GM18870 (cell line): ENCODE measurements around the gene POTEG.
"Not testable (repeated sequence)": the region's sequence is repeated elsewhere in the genome, so short reads cannot be mapped to it uniquely, and the experiment has no call there.

Experiments
- ATAC-seq: cut with Tn5 transposase; IDR thresholded peaks from one replicate; pipeline ENCODE4 v1.9.1; 2021; ENCODE audit warnings: moderate library complexity; ENCODE audit not compliant: unreplicated experiment

POTEG gene

GRCh38 chr14:19434241-19434640 is at the start of gene POTEG:
Gene POTEG (minus strand): TSS chr14:19434341. CDS start chr14:19434289, 52 bp downstream.
- not testable (repeated sequence) for ATAC-seq

DNA sequence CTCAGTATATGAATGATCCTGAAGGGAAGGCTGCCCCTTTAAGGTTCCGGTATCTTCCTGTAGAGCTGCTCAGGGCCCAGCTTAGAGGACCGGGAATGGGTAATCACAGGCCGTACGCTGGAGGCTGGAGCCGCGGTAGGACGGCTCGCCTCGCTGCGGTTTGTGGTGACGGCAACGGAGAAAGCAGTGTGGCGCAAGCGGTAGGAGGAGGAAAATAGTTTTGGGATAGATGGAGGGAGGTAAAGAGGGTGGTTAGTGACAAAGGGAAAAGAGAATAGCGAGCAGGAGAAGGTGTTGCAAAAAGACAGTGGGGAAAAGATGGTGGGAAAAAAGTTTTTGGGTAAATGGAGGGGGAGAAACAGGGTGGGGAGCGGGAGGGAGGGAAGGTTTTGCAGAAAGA is 48.0 kb upstream of the POTEG start:
- ATAC-seq: not testable (repeated sequence)

DNA sequence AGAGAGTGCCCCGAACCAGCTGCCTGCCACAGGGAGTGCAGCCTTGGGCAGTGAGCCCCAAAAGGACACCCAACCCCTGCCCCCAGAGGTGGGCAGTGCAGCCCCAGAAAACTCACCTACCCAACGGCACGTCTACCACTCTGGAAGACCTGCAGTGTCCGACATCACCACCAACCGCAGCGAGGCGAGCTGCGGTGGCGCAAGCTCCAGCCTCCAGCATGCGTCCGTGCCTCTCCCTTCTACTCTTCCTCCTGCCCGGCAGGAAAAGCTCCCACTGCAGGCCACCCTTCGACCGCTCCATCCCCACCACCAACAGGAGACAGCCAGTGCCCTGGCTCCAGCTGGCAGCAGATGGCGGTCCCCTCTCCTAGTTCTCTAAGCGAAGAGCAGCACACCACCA is 47.3 kb upstream of the POTEG start:
- not testable (repeated sequence) for ATAC-seq

GRCh38 chr14:19480491-19480890 is 46.4 kb upstream of the POTEG start:
- ATAC-seq: not testable (repeated sequence)

DNA sequence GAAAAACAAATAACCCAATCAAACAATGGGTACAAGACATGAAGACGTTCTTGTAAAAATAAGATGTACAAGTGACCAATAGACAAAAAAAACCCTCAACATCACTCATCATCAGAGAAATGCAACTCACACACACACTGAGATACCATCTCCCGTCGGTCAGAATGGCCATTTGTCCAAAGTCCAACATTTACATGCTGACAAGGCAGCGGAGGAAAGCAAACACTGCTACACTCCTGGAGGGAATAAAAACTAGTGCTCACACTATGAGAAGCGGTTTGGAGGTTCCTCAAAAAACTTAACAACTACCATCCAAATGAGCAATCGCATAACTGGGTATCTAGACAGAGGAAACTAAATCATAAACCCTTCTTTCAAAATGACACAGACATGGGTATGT is 11.6 kb upstream of the POTEG start:
- not testable (repeated sequence) for ATAC-seq

GRCh38 chr14:19439826-19440225 is 5.7 kb upstream of the POTEG start:
- ATAC-seq: not testable (repeated sequence)

DNA sequence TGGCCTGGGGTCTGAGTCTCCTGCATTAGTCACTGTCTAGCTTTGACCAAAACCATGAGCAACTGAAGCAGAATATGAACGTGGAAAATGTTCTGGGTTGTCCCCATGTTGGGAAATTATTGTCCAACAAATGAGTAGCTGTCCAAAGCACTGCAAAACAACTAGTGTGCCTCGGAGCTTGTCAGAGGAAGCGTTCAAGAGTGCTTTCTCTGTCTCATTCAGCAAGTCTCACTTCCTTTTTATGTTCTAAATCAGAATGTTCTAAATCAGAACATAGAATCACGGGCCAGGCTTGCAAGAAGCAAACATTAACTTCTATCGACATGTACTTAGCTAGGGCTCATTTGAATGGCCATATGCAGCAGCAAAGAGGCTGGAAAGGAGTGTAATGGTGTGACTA is 5.1 kb upstream of the POTEG start:
- not testable (repeated sequence) for ATAC-seq

DNA sequence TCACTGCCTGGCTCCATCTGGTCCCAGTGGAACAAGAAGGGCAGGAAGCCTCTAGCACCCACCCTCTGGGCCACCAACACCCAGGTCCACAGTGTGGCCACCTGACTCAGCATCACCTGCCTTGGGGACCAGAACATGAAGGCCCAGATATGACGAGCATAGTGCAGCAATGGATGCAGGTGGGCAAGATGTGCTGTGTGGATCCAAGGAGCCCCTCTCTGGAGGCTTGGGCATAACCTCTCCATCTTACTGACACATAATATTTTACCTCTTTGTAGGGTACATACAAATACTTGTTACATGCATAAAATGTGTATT is 2.9 kb upstream of the POTEG start:
- not testable (repeated sequence) for ATAC-seq

DNA sequence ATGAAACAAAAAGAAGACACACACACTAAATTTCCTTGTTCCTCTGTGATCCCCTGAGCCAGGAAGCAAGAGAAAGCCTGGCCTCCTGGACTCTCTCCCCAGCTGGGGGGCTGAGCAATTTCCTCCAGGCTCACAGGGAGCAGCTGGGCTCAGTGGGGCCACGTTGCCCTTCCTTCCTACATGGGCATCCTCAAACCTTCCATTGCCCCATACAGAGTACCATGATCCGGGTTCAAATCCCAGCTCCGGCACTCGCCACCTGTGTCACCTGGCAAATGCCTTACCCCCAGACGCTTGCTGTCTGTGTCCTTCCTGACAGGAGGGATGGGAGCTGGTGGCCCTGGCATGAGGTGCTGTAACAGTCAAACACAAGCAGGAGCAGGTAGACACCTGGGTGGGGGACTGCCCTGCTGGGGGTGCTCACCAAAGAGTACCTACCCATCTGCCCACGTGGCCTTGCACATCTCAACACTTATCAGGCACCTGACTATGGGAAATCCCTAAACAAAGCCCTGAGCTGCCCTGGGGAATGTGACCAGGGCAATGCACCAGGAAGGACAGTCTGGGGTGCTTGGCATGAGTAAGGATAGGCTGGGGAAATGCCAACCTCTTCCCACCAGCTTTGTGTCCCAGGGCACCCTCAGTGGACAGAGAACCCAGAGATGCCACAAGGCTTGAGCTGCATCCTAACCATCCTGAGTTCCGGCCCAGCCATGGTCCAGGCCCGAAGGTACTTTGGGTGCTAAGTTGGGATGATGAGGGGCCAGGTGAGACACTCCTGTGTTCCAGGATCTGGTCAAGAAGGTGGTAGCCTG is 2.4 kb upstream of the POTEG start:
- ATAC-seq: not testable (repeated sequence)

DNA sequence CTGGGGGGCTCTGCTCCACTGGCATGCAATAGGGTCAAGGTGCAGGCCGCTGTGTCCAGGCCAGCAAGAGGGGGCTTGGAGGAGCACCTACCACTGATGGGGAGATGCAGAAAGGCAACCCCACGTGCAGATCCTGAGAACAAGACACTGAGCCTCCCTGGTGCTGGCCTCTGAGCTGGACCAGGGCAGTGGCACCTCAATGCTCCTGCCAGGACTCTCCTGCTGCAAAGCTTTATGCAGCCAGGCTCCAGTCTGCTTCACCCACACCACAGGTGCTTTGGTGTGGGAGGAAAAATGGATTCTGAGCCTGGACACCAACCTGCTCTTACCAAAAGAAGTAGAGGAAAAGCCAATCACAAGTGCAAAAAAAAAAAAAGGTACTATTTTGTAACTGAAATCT is 1.7 kb upstream of the POTEG start:
- not testable (repeated sequence) for ATAC-seq

DNA sequence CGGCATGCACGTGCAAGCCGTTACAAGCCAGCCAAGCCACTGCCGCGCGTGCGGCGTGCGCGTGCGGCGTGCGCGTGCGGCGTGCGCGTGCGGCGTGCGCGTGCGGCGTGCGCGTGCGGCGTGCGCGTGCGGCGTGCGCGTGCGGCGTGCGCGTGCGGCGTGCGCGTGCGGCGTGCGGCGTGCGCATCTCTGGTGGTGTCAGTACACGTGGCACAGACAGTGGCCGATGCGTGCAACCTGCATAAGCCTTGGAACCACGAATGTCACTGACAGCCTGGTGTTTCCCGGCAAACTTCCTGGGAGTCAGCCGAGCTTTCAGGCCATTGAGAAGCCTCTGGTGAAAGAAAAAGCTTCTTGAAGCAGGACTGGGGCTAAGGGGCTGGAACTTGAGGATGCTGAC is 750 bp upstream of the POTEG start:
- not testable (repeated sequence) for ATAC-seq

DNA sequence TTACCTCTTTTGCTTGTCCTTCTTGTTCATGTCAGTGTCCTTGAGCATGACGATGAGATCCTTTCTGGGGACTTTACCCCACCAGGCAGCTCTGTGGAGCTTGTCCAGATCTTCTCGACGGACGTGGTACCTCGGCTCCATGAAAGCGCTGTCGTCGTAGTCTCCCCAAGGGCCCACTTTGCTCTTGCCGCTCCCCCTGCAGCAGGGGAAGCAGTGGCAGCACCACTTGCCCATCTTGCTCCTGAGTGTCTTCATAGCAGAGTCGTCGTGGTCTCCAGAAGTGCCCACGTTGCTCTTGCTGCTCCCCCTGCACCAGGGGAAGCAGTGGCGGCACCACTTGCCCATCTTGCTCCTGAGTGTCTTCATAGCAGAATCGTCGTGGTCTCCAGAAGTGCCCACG is 376 bp downstream of the POTEG start:
- not testable (repeated sequence) for ATAC-seq

DNA sequence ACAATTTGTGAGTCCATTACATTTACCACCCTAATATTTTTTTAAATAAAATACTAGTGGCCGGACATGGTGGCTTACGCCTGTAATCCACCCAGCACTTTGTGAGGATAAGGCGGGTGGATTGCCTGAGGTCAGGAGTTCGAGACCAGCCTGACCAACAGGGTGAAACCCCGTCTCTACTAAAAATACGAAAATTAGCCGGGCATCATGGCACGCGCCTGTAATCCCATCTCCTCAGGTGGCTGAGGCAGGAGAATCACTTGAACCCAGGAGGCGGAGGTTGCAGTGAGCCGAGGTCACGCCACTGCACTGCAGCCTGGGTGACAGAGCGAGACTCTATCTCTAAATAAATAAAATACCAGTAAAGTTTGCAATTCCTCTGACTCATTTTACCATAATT is 25.6 kb downstream of the POTEG start:
- not testable (repeated sequence) for ATAC-seq

DNA sequence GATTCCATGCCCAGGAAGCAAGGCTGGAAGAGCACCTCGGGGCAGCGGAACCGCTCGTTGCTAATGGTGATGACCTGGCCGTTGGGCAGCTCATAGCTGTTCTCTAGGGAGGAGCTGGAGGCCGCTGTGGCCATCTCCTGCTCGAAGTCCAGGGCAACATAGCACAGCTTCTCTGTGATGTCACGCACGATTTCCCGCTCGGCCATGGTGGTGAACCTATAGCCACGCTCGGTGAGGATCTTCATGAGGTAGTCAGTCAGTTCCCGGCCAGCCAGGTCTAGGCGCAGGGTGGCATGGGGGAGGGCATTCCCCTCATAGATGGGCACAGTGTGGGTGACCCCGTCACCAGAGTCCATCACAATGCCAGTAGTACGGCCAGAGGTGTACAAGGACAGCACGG is 32.0 kb downstream of the POTEG start:
- ATAC-seq: not testable (repeated sequence)

GRCh38 chr14:19394727-19395126 is 39.4 kb downstream of the POTEG start:
- ATAC-seq: not testable (repeated sequence)

DNA sequence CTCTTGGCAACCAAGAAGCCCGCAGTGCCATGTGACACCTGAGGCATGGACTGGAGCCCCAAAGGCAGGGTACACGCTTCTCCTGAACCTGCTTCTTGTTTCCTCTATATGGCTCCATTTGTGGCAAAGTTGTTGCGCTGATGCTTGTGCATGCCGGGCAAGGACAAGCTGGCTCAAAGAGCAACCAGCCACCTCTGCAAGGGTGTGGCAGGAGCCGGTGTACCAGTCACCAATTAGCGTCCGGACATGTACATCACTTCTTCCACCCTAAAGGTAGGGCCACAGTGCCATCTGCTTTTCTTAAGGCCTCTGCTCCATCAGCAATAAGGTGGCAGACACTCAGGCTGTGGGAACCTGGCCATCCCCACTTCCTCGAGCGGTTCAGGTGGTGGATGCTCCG is 43.9 kb downstream of the POTEG start:
- not testable (repeated sequence) for ATAC-seq

GRCh38 chr14:19388741-19389140 is 45.4 kb downstream of the POTEG start:
- not testable (repeated sequence) for ATAC-seq

DNA sequence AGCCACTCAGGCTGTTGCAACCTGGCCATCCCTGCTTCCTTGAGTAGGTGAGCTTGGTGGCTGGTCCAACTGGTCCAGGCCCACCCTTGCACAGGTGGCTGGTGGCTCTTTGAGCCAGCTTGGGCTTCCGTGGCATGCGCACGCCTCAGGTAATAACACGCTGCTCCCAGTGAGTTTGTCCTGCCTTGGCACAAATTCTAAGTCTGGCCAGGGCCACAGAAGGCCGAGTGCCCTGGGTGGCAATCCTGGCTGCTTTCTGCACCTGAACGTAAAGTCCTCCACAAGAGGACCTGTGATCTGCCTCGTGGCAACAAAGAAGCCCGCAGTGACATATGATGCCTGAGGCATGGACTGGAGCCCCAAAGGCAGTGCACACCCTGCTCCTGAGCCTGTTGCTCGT is 47.1 kb downstream of the POTEG start:
- not testable (repeated sequence) for ATAC-seq

DNA sequence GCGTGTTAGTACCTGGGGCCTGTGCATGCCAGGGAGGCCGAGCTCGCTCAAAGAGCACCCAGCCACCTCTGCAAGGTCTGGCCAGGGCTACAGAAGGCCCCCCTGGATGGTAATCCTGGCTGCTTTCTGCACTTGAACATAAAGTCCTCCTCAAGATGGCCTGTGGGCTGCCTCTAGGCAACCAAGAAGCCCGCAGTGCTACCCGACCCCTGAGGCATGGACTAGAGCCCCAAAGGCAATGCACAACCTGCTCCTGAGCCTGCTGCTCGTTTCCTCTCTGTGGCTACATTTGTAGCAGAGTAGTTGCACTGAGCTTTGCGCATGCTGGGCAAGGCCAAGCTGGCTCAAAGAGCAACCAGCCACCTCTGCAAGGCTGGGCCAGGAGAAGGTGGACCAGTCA is 47.8 kb downstream of the POTEG start:
- ATAC-seq: not testable (repeated sequence)

- ATAC-seq: not testable (repeated sequence)
Measured at GRCh38 chr14:19384088-19384781, 49.9 kb downstream of the POTEG start.

- not testable (repeated sequence) for ATAC-seq
Measured at GRCh38 chr14:19383008-19383584, 51.0 kb downstream of the POTEG start.

DNA sequence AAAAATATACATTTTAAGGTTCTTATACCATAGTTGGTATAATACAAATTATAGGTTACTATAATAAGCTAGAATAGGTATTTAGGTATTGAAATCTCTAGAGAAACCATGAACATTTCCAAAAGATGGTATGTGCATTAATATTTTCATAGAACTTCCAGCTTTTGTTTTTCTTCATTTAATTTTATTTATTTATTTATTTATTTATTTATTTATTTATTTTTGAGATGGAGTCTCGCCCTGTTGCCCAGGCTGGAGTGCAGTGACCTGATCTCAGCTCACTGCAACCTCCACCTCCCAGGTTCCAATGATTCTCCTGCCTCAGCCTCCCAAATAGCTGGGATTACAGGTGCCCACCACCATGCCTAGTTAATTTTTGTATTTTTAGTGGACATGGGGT is 54.0 kb downstream of the POTEG start:
- ATAC-seq: not testable (repeated sequence)
